SK-N-SH treated with all-trans-retinoic acid at 6 μM for 48 hours (cell line): ENCODE measurements around the gene BRAP.

ENCODE experiments used
- ARNTL ChIP-seq: fragments of 450-650 bp; formaldehyde crosslinking; IDR thresholded peaks from 2 replicates; pipeline ENCODE4 v1.5.0; 2020; ENCODE audit warnings: low read depth, mild to moderate bottlenecking, moderate library complexity, borderline replicate concordance
- CSDC2 ChIP-seq: fragments of 250-450 bp; sonication (Bioruptor Pico); IDR thresholded peaks from 2 replicates; pipeline ENCODE4 v1.5.0; 2020; ENCODE audit warnings: mild to moderate bottlenecking, moderate library complexity
- GLIS3 ChIP-seq: fragments of 250-450 bp; sonication (Bioruptor Pico); IDR thresholded peaks from 2 replicates; pipeline ENCODE4 v1.5.0; 2020; ENCODE audit warnings: mild to moderate bottlenecking, moderate library complexity
- ISL1 ChIP-seq: fragments of 250-450 bp; sonication (Bioruptor Pico); IDR thresholded peaks from 2 replicates; pipeline ENCODE4 v2.1.2; 2022; ENCODE audit warnings: mild to moderate bottlenecking, moderate library complexity
- PATZ1 ChIP-seq: fragments of 250-450 bp; sonication (Bioruptor Pico); IDR thresholded peaks from 2 replicates; pipeline ENCODE4 v1.8.0; 2020; ENCODE audit warnings: mild to moderate bottlenecking, moderate library complexity, borderline replicate concordance
- RARB ChIP-seq: fragments of 250-450 bp; sonication (Bioruptor Pico); IDR thresholded peaks from 2 replicates; pipeline ENCODE4 v1.8.0; 2021; ENCODE audit warnings: mild to moderate bottlenecking, moderate library complexity
- SNAI2 ChIP-seq: fragments of 250-450 bp; sonication (Bioruptor Pico); IDR thresholded peaks from 2 replicates; pipeline ENCODE4 v1.5.0; 2020; ENCODE audit warnings: mild to moderate bottlenecking, moderate library complexity
- TCF4 ChIP-seq: fragments of 250-450 bp; sonication (Bioruptor Pico); IDR thresholded peaks from 2 replicates; pipeline ENCODE4 v1.8.0; 2021; ENCODE audit warnings: mild to moderate bottlenecking, moderate library complexity, borderline replicate concordance
- TOX ChIP-seq: fragments of 250-450 bp; sonication (Bioruptor Pico); IDR thresholded peaks from 2 replicates; pipeline ENCODE4 v1.8.0; 2021; ENCODE audit warnings: mild to moderate bottlenecking, moderate library complexity, borderline replicate concordance
- ZC3H10 ChIP-seq: fragments of 250-450 bp; sonication (Bioruptor Pico); IDR thresholded peaks from 2 replicates; pipeline ENCODE4 v1.5.1; 2021; ENCODE audit warnings: mild to moderate bottlenecking, moderate library complexity
- ZFP3 ChIP-seq: fragments of 250-450 bp; sonication (Bioruptor Pico); IDR thresholded peaks from 2 replicates; pipeline ENCODE4 v1.5.0; 2020; ENCODE audit warnings: mild to moderate bottlenecking, moderate library complexity
- ZFP30 ChIP-seq: fragments of 450-650 bp; formaldehyde crosslinking; IDR thresholded peaks from 2 replicates; pipeline ENCODE4 v1.5.0; 2022; ENCODE audit warnings: mild to moderate bottlenecking, moderate library complexity

GRCh38 chr12:111677186-111677585, 8.6 kb downstream of the BRAP start:
- no peak for TF ChIP-seq ZFP3
- TF ChIP-seq PATZ1 (CRISPR knock-in tag), result no peak
- no peak for TF ChIP-seq ZC3H10
- TF ChIP-seq CSDC2 (CRISPR knock-in tag), result no peak
- TF ChIP-seq SNAI2 (CRISPR knock-in tag), result no peak
- no peak for TF ChIP-seq ZFP30 (CRISPR knock-in tag)
- TF ChIP-seq ISL1 (CRISPR knock-in tag), result no peak
- no peak for TF ChIP-seq TCF4
- TF ChIP-seq GLIS3 (CRISPR knock-in tag), result no peak
- TF ChIP-seq TOX (CRISPR knock-in tag), result no peak
- TF ChIP-seq ARNTL, result no peak
- no peak for TF ChIP-seq RARB
